Breast epithelium (tissue), 4 donors: Measurements from ENCODE around the gene SLC5A6. TPM values are rescaled to one million over a fixed set of nuclear protein-coding genes. Genes with fewer than 3 reads are reported as not detected.

Experiments
- DNase-seq, 2 donors: peaks; one replicate each; pipeline ENCODE4 v3.0.0-alpha.2; 2019; ENCODE audit warnings: low spot score in 2 of 2
- H3K27ac ChIP-seq, 2 donors: fragments of 200-600 bp; sonication (generic) in 1 of 2; one replicate each; pipeline ENCODE4 v1.5.1; 2016 to 2019; ENCODE audit warnings: mild to moderate bottlenecking in 1 of 2
- H3K27me3 ChIP-seq, 2 donors: fragments of 200-600 bp; sonication (generic) in 1 of 2; one replicate each; pipeline versions ENCODE4 v1.5.1 to v1.6.0; 2017 to 2019; ENCODE audit warnings: control low read depth in 1 of 2, mild to moderate bottlenecking in 1 of 2
- H3K36me3 ChIP-seq: fragments of 200-600 bp; one replicate; pipeline ENCODE4 v1.5.1; 2019
- H3K4me1 ChIP-seq, 2 donors: fragments of 200-600 bp; sonication (generic); one replicate each; pipeline ENCODE4 v1.5.1; 2016 to 2019; ENCODE audit warnings: control low read depth in 1 of 2
- H3K4me3 ChIP-seq, 3 donors: fragments of 200-600 bp; sonication (generic); 1 replicate in 2 of 3; 2 replicates in 1 of 3; pipeline ENCODE4 v1.5.1; 2016 to 2019; ENCODE audit warnings: mild to moderate bottlenecking in 3 of 3, moderate library complexity in 2 of 3
- H3K9me3 ChIP-seq, 2 donors: fragments of 200-600 bp; sonication (generic) in 1 of 2; one replicate each; pipeline ENCODE4 v1.5.1; 2016 to 2019; ENCODE audit warnings: control low read depth in 1 of 2
- POLR2A ChIP-seq: fragments of 450-650 bp; IDR thresholded peaks from one replicate; pipeline ENCODE4 v1.6.1; 2016; ENCODE audit warnings: antibody characterized with exemption, mild to moderate bottlenecking, moderate library complexity
- POLR2AphosphoS5 ChIP-seq, 3 donors: sonication (generic); formaldehyde crosslinking; IDR thresholded peaks; one replicate each; pipeline ENCODE4 v1.6.1; 2017; ENCODE audit warnings: antibody characterized with exemption in 3 of 3
- intact Hi-C: fragments of 100-400 bp; cut with DNase I; formaldehyde crosslinking; loops from one replicate; pipeline ENCODE4 v1.15.1; 2023; ENCODE audit warnings: low total_unique reads
- total RNA-seq, 3 donors: library from RNA; depleted of rRNA; stranded (reverse); fragments of >200 nt; gene quantifications; one replicate each; pipeline ENCODE4 v1.1.0, GENCODE V29; 2016
- TF ChIP-seq, protein P1 (sequence below), 3 donors: fragments of 450-650 bp; IDR thresholded peaks; one replicate each; pipeline ENCODE4 v1.5.1; 2016 to 2017; ENCODE audit warnings: antibody characterized with exemption in 3 of 3, mild to moderate bottlenecking in 3 of 3, moderate library complexity in 3 of 3

SLC5A6 gene
- total RNA-seq, 3 donors from 2014 or later, result 43.4 to 86.2 (median 84.9) TPM

- no peak for DNase-seq
- Histone ChIP-seq H3K4me1 (no peaks in the 10 kb centered on the region), H3K9me3 (no peaks in the 10 kb centered on the region), H3K36me3 (no peaks in the 10 kb centered on the region), H3K27me3 (peaks cover 0 to 56% of the 10 kb centered on the region in 2 donors), H3K27ac (no peak overlapping the region), H3K4me3 (no peak overlapping the region)
- TF ChIP-seq POLR2A, result no peak
- TF ChIP-seq POLR2AphosphoS5 (IDR thresholded peaks at IDR 0.05), result no peak
- TF ChIP-seq, protein P1, sequence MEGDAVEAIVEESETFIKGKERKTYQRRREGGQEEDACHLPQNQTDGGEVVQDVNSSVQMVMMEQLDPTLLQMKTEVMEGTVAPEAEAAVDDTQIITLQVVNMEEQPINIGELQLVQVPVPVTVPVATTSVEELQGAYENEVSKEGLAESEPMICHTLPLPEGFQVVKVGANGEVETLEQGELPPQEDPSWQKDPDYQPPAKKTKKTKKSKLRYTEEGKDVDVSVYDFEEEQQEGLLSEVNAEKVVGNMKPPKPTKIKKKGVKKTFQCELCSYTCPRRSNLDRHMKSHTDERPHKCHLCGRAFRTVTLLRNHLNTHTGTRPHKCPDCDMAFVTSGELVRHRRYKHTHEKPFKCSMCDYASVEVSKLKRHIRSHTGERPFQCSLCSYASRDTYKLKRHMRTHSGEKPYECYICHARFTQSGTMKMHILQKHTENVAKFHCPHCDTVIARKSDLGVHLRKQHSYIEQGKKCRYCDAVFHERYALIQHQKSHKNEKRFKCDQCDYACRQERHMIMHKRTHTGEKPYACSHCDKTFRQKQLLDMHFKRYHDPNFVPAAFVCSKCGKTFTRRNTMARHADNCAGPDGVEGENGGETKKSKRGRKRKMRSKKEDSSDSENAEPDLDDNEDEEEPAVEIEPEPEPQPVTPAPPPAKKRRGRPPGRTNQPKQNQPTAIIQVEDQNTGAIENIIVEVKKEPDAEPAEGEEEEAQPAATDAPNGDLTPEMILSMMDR (IDR thresholded peaks at IDR 0.05), result no peak
- intact Hi-C loops, result no loop called here
Measured at GRCh38 chr2:27255660-27256059, 43.6 kb upstream of the SLC5A6 start.

GRCh38 chr2:27255187-27255586 is 43.1 kb upstream of the SLC5A6 start:
- no peak for DNase-seq
- H3K9me3 ChIP-seq, result no peaks in the 10 kb centered on the region
- H3K36me3 ChIP-seq, result no peaks in the 10 kb centered on the region
- H3K4me1 ChIP-seq, result no peaks in the 10 kb centered on the region
- H3K27me3 ChIP-seq, result peaks cover 0 to 56% of the 10 kb centered on the region in 2 donors
- intact Hi-C loops, result no loop called here
- H3K27ac ChIP-seq, result no peak overlapping the region
- H3K4me3 ChIP-seq, result no peak overlapping the region
- TF ChIP-seq, protein P1 (IDR thresholded peaks at IDR 0.05), result no peak
- TF ChIP-seq POLR2AphosphoS5 (IDR thresholded peaks at IDR 0.05), result no peak

- no peaks in the 10 kb centered on the region for H3K9me3 ChIP-seq
- no peaks in the 10 kb centered on the region for H3K36me3 ChIP-seq
- no peak for DNase-seq
- peaks cover 0 to 28% of the 10 kb centered on the region in 2 donors for H3K27me3 ChIP-seq
- H3K27ac ChIP-seq, result no peak overlapping the region
- no peaks in the 10 kb centered on the region for H3K4me1 ChIP-seq
- TF ChIP-seq, protein P1 (IDR thresholded peaks at IDR 0.05), result no peak
- TF ChIP-seq POLR2A, result no peak
- intact Hi-C loops, result no loop called here
- no peak overlapping the region for H3K4me3 ChIP-seq
Measured at GRCh38 chr2:27251766-27252165, 39.7 kb upstream of the SLC5A6 start.

- H3K27ac ChIP-seq, result no peak overlapping the region
- DNase-seq, result no peak
- no peaks in the 10 kb centered on the region for H3K36me3 ChIP-seq
- TF ChIP-seq POLR2AphosphoS5 (IDR thresholded peaks at IDR 0.05), result no peak
- no peak for TF ChIP-seq POLR2A
- TF ChIP-seq, protein P1 (IDR thresholded peaks at IDR 0.05), result no peak
- intact Hi-C loops, result no loop called here
- H3K4me1 ChIP-seq, result no peaks in the 10 kb centered on the region
- peaks cover 0 to 22% of the 10 kb centered on the region in 2 donors for H3K27me3 ChIP-seq
- no peaks in the 10 kb centered on the region for H3K9me3 ChIP-seq
- H3K4me3 ChIP-seq, result no peak overlapping the region
Measured at GRCh38 chr2:27250652-27251379, 38.7 kb upstream of the SLC5A6 start.

- peaks cover 0 to 22% of the 10 kb centered on the region in 2 donors for H3K27me3 ChIP-seq
- intact Hi-C loops, result no loop called here
- H3K36me3 ChIP-seq, result no peaks in the 10 kb centered on the region
- H3K9me3 ChIP-seq, result no peaks in the 10 kb centered on the region
- no peak overlapping the region for H3K27ac ChIP-seq
- H3K4me1 ChIP-seq, result no peaks in the 10 kb centered on the region
- H3K4me3 ChIP-seq, result no peak overlapping the region
- DNase-seq, result no peak
- no peak for TF ChIP-seq POLR2AphosphoS5 (IDR thresholded peaks at IDR 0.05)
- TF ChIP-seq, protein P1 (IDR thresholded peaks at IDR 0.05), result no peak
Measured at GRCh38 chr2:27249891-27250651, 38.0 kb upstream of the SLC5A6 start.
